ENCODE results near the gene TMEM263.
"Not testable (repeated sequence)": the region's sequence is repeated elsewhere in the genome, so short reads cannot be mapped to it uniquely, and the experiment has no call there.

Gene TMEM263

DNA sequence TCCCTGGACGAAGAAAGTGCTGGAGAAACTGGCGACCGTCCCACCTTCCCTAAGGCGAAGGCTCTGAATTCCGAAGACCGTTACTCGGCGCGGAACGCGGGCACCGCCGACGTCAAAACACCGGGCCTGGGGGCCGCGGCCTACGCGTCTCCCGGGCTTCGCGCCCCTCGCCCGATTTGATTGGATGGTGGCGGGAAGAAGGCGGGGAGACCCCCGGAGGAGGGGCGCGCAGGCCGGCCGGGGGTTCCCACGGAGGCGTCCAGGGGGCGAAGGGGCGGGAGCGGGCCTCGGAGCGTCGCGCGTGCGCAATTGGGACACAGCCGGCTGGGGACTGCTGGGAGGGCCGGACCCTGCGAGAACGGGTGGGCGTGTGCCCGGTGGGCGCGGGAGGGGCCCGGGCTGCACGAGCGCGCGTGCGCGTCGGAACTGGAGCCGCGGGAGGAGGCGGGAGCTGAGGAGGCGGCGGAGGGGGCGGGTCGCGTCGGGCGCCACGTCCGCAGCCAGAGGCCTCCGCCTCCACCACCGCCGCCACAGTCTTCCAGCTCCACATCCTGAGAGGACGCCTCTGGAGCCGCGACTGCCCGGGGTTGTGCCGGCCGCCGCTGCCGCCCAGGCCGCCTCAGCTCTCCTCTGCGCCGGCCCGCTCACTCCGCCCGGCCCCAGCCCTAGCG is at the start of gene TMEM263:
TMEM263 (plus strand) TSS at position 531 of the 671 bp plus-strand sequence. CDS start 11,210 bp downstream, outside the sequence.
- peak; percentile 80 to 84 for DNase-seq

DNA sequence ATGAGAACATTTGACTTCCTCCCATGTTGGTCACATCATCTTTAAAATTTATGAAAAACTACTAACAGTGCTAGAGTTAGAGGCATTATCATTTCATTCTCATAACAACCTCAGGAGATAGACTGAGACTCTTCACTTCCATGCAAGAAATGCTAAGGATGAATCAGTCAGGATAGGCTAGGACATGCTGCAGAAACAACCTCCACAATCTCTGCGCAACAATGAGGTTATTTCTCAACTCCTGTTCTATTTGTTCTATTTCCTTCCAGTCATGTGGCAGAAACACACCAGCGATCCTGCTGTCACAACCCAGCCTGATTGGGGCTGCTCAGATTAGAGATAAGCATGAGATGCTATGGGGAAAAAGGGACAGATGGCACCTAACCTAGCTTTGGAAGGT is 49.0 kb upstream of the TMEM263 start:
- no peak for DNase-seq

GRCh38 chr12:106907411-106907810 is 48.3 kb upstream of the TMEM263 start:
- DNase-seq = no peak

DNA sequence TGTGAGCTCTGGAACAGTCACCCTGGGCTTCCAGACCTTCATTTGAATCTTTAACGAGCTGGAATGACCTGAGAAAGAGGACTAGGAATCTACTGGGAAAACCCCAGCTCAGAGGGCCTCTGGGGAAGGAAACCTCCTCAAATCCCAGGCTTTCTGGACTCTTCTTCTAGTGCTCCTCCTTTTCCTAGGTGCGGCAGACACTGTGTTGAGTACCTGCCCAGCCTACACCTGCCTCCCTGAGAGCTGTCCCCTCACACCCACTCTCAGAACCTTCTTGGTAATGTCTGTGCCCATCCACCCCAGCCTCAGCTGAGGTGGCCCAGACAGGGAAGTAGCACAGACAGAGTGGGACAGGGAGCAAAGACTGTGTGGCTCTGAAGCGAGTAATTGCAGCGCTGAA is 47.9 kb upstream of the TMEM263 start:
- DNase-seq = no peak

- DNase-seq = no peak
Measured at GRCh38 chr12:106908561-106908960, 47.1 kb upstream of the TMEM263 start.

GRCh38 chr12:106910202-106910601 is 45.5 kb upstream of the TMEM263 start:
- DNase-seq = no peak

GRCh38 chr12:106911581-106911980 is 44.1 kb upstream of the TMEM263 start:
- DNase-seq = no peak

DNA sequence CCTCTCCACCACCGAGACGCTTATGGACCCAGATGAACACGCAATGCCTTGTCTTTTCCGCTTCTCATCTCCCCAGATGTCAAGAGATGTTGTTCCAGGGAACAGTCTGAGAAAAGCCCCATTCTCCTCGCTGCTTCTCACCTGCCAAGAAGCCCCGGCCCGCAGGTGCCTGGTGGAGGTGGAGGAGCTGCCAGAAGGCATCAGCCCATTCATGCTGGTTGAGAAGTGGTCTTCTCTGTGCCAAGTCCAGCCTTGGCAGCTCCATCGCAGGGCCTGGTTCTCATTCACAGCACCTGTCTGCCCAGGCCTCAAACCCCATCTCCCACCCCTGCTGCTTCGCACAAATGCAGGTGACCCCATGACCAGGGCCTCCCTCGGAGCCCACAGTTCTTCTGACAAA is 42.3 kb upstream of the TMEM263 start:
- no peak for DNase-seq

DNA sequence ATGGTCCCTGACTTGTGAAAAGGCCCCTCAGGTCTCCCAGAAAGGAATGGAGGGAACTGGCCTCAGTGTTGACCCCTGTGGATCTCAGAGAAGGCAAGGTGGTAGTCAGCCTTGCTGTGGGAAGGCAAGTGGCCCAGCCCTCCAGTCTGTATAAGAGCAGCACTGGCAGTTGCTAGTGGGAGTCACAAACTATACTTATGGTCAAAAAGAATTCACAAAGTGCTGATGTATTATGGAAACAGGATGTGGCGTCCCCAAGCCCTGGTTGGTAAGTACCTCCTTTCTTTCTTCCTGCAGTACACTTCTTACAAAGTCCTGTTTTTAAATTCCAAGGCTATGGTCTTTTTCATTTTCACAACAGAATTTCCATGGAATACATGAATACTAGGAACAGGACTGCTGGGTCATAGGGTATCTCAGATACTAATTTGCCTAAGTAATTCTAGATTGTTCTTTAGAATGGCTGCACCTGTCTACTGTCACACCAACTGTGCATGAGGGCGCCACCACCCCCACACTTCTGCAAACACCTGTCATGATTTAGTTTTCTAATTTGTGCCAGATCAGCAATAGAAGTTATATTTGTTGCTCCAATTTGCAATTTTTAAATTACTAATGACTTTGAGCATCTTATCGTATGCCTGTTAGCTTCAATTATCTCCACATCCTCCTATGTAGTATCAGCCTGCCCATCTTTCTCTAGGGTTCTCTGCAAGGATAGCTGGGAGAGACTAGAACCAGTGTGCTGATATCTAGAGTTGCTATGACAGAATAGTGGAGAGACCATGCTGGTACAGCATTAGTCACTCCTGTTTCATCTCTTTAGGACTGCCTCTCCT is 40.7 kb upstream of the TMEM263 start:
- DNase-seq = no peak

- DNase-seq = no peak
Measured at GRCh38 chr12:106915635-106916026, 40.1 kb upstream of the TMEM263 start.

- no peak for DNase-seq
Measured at GRCh38 chr12:106917503-106917902, 38.2 kb upstream of the TMEM263 start.

DNA sequence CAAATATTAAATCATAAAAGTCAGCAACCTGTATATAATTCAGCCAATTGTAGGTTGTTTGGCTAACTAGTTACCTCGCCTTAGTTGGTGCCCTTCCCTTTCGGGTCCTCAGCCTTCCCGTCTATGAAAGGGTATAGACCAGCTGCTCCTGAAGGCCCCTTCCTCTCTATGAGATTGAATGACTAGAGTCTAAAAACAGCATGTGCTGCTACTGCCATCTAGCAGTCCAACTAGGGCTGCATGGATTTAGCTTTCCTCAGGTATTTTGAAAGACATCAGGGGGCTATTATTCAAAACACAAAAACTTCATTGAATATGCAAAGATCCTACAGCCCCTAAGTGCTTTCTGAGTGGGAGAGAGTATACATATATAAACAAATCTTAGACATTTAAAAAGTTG is 37.0 kb upstream of the TMEM263 start:
- no peak for DNase-seq

GRCh38 chr12:106919910-106920544 is 35.7 kb upstream of the TMEM263 start:
- DNase-seq = no peak

DNA sequence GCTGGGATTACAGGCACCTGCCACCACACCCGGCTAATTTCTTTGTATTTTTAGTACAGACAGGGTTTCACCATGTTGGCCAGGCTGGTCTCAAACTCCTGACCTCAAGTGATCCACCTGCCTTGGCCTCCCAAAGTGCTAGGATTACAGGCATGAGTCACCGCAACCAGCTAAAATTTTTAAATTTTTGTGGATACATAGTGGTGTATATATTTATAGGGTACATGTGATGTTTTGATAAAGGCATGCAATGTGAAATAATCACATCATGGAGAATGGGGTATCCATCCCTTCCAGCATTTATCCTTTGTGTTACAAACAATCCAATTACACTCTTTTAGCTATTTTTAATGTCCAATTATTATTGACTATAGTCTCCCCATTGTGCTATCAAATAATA is 33.7 kb upstream of the TMEM263 start:
- not testable (repeated sequence) for DNase-seq

DNA sequence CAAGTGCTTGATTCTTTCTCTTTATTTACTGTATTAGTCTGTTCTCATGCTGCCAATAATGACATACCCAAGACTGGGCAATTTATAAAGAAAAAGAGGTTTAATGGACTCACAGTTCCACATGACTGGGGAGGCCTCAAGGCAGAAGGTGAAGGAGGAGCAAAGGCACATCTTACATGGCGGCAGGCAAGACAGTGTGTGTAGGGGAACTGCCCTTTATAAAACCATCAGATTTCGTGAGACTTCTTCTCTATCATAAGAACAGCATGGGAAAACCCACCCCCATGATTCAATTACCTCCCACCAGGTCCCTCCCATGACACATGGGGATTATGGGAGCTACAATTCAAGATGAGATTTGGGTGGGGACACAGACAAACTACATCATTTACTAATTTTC is 32.1 kb upstream of the TMEM263 start:
- not testable (repeated sequence) for DNase-seq

DNA sequence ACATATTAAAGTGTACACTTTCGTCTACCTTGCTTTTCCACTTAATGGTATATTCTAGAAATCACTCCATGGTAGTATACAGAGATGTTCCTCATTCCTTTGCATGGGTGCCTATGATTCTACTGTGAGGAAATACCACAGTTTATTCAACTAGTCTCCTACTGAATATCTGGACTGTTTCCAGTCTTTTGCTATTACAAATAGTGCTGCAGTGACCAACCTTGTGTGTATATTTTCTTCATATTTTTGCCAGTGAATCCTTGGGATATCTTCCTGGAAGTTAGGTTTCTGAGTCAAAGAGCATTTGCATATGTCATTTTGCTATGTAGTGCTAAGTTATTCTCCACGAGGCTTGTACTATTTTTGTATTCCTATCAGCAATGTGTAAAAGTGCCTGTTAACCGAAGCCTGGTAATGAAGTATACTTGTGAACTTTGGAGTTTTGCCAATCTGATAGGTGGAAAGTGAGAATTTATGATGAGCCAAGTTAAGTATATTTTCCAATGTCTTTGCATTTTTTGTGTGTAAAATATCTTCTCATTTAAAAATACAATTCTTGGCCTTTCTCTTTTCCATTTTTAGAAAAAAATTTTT is 31.3 kb upstream of the TMEM263 start:
- no peak for DNase-seq

DNA sequence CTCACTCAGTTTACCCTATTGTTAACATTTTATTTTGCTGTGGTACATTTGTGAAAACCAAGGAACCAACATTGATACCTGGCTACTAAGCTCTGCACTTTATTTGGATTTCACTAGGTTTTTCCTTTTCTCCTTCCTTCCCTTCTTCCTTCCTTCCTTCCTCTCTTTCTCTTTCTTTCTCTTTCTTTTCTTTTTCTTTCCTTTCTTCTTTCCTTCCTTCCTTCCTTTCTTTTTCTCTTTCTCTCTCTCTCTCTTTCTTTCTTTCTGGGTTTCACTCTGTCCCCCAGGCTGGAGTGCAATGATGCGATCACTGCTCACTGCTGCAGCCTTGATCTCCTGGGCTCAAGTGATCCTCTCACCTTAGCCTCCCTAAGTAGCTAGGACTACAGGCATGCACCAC is 29.1 kb upstream of the TMEM263 start:
- DNase-seq = no peak

GRCh38 chr12:106934277-106934676 is 21.4 kb upstream of the TMEM263 start:
- no peak for DNase-seq

DNA sequence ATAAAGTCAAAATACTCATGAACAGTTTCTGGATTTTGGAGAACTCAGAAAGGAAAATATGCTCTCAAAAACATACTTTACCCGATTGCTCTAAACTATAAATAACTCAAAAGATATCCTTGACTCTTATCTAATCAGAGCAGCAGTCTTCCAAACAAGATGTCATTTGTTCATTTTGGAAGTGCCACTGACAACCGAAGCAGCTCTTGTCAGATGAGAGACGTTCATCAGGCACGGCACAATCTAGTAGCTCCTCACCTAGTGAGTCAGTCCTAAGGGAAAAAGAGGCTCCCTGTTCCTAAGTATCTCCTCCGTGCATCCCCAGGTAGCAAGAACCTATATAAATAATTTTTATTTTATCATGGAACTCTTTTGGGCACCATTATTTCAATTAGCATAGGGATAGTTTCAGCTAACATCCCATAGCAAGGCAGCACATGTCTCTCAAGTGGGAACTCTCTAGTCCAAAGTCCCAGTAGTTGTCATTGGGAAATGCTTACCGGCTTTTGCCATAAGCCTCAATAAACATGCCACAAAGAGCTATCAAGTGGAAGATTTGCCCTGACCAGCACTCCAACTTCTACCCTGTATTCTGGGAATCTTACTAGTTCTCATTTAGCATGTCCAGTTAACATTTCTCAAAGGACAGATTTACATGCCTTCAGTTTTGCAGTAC is 14.1 kb upstream of the TMEM263 start:
- DNase-seq = no peak

- DNase-seq = no peak
Measured at GRCh38 chr12:106942775-106943174, 12.9 kb upstream of the TMEM263 start.

DNA sequence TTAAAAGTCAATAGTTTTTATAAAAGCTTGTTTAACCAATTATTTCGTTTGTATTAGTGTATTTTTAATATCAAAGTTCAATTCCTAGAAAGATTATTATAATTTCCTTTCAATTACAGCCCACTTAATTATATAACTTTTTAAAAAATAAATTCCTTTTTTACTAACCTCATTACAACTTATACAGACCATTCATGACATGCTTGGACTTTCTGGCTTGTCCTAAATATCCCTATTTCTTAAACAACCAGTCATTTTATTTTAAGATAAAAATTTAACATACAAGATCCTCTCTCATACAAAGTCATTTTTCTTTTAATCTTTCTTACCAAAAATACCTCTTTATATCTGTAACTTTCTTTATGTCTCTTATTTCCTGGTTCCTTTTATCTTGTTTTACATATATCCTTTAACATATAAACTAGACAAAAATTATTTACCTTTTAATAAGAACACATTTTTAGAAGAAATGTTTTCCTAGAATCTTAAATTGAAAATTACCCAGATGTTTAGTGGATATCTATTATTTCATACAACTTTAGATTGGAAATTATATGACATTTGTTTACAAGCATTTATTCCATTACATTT is 10.4 kb upstream of the TMEM263 start:
- no peak for DNase-seq

GRCh38 chr12:106947461-106947860 is 8.2 kb upstream of the TMEM263 start:
- no peak for DNase-seq

GRCh38 chr12:106950591-106950990 is 5.1 kb upstream of the TMEM263 start:
- DNase-seq = no peak
